OCI-LY3 (cell line): Measurements from ENCODE around the gene LRRC31.

ENCODE experiments used
- H2AFZ ChIP-seq: fragments of 200-600, 300-600 bp; shearing (Covaris generic); 2 replicates; pipeline ENCODE4 v1.6.0; 2014; ENCODE audit warnings: antibody characterized with exemption, low read depth, low read length
- H3K27ac ChIP-seq: fragments of 200-600, 300-600 bp; sonication (generic); 2 replicates; pipeline ENCODE4 v1.5.1; 2014; ENCODE audit warnings: mild to moderate bottlenecking, low read length, moderate library complexity, mixed read lengths
- H3K27me3 ChIP-seq: fragments of 200-600, 300-600 bp; sonication (generic); 2 replicates; pipeline ENCODE4 v1.6.1; 2014; ENCODE audit warnings: low read depth, low read length, mixed read lengths
- H3K36me3 ChIP-seq: fragments of 200-600, 300-600 bp; sonication (generic); replicated peaks from 2 replicates; pipeline ENCODE3; 2014; ENCODE audit warnings: low read depth, low read length, mixed read lengths
- H3K4me1 ChIP-seq: fragments of 300-600, 200-600 bp; sonication (generic); 2 replicates; pipeline ENCODE4 v1.6.1; 2014; ENCODE audit warnings: low read length, mixed read lengths
- H3K4me2 ChIP-seq: fragments of 200-600, 300-600 bp; sonication (generic); 2 replicates; pipeline ENCODE4 v1.6.1; 2014; ENCODE audit warnings: low read length, mixed read lengths
- H3K4me3 ChIP-seq: fragments of 300-600, 200-600 bp; sonication (generic); 2 replicates; pipeline ENCODE4 v1.5.1; 2014; ENCODE audit warnings: antibody characterized with exemption, mild to moderate bottlenecking, low read length, moderate library complexity
- H3K79me2 ChIP-seq: fragments of 300-600, 200-600 bp; shearing (Covaris generic); 2 replicates; pipeline ENCODE4 v1.6.1; 2014; ENCODE audit warnings: mild to moderate bottlenecking, low read length, mixed read lengths
- H3K9ac ChIP-seq: fragments of 300-600, 200-600 bp; shearing (Covaris generic); 2 replicates; pipeline ENCODE4 v1.6.0; 2014; ENCODE audit warnings: mild to moderate bottlenecking, low read length, moderate library complexity
- H3K9me3 ChIP-seq: fragments of 200-600, 300-600 bp; shearing (Covaris generic); 2 replicates; pipeline ENCODE4 v1.6.1; 2014; ENCODE audit warnings: low read length, mixed read lengths; ENCODE audit not compliant: insufficient read depth
- H4K20me1 ChIP-seq: fragments of 200-600, 300-600 bp; sonication (generic); 2 replicates; pipeline ENCODE4 v1.6.1; 2016; ENCODE audit warnings: low read length, mixed read lengths; ENCODE audit not compliant: insufficient read depth
- EZH2phosphoT487 ChIP-seq: fragments of 200-600 bp; shearing (Covaris generic); IDR thresholded peaks from 2 replicates; pipeline ENCODE4 v1.6.1; 2018; ENCODE audit warnings: antibody characterized with exemption, mixed run types, low read depth
- TF ChIP-seq, protein P1 (sequence below): fragments of 200-600, 300-600 bp; sonication (generic); IDR thresholded peaks from 2 replicates; pipeline ENCODE4 v1.5.1; 2014; ENCODE audit warnings: antibody characterized with exemption, low read length, low read depth

LRRC31 gene

GRCh38 chr3:169871129-169871886 is 1.6 kb upstream of the LRRC31 start:
- H3K4me1 ChIP-seq, result peaks cover 8% of the 10 kb centered on the region
- TF ChIP-seq, protein P1, sequence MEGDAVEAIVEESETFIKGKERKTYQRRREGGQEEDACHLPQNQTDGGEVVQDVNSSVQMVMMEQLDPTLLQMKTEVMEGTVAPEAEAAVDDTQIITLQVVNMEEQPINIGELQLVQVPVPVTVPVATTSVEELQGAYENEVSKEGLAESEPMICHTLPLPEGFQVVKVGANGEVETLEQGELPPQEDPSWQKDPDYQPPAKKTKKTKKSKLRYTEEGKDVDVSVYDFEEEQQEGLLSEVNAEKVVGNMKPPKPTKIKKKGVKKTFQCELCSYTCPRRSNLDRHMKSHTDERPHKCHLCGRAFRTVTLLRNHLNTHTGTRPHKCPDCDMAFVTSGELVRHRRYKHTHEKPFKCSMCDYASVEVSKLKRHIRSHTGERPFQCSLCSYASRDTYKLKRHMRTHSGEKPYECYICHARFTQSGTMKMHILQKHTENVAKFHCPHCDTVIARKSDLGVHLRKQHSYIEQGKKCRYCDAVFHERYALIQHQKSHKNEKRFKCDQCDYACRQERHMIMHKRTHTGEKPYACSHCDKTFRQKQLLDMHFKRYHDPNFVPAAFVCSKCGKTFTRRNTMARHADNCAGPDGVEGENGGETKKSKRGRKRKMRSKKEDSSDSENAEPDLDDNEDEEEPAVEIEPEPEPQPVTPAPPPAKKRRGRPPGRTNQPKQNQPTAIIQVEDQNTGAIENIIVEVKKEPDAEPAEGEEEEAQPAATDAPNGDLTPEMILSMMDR, result no peak
- no peak for TF ChIP-seq EZH2phosphoT487
- no peaks in the 10 kb centered on the region for H3K36me3 ChIP-seq
- no peak overlapping the region for H3K9ac ChIP-seq
- H4K20me1 ChIP-seq, result no peaks in the 10 kb centered on the region
- no peak overlapping the region for H3K27ac ChIP-seq
- H3K27me3 ChIP-seq, result peaks cover 34% of the 10 kb centered on the region
- H2AFZ ChIP-seq, result no peak overlapping the region
- no peak overlapping the region for H3K4me2 ChIP-seq
- H3K4me3 ChIP-seq, result no peak overlapping the region
- H3K79me2 ChIP-seq, result no peaks in the 10 kb centered on the region
- no peaks in the 10 kb centered on the region for H3K9me3 ChIP-seq

DNA sequence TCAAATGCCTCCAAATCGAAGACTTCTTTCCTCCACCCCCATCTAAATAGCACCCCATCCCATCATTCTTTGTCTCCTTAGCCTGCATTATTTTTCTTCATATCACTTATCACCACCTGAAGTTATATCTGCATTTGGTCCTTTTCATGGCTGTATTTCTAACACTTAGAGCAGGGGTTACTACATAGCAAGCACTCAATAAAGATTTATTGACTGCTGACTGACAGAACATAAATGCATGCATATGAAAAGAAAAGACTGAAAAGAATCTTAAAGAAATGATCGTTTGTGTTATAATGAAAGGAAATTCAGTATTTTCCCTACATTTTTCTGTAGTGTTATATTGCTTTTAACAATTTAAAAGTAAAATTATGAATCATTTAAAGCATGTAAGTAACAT is 1.4 kb downstream of the LRRC31 start:
- Histone ChIP-seq H3K9me3 (no peaks in the 10 kb centered on the region), H3K27ac (no peak overlapping the region), H2AFZ (no peak overlapping the region), H3K36me3 (no peaks in the 10 kb centered on the region), H3K27me3 (peaks cover 38% of the 10 kb centered on the region), H3K9ac (no peak overlapping the region), H3K4me1 (peaks cover 12% of the 10 kb centered on the region), H3K79me2 (no peaks in the 10 kb centered on the region), H4K20me1 (no peaks in the 10 kb centered on the region), H3K4me2 (no peak overlapping the region), H3K4me3 (no peak overlapping the region)
- TF ChIP-seq EZH2phosphoT487, result no peak
- TF ChIP-seq, protein P1, result no peak

DNA sequence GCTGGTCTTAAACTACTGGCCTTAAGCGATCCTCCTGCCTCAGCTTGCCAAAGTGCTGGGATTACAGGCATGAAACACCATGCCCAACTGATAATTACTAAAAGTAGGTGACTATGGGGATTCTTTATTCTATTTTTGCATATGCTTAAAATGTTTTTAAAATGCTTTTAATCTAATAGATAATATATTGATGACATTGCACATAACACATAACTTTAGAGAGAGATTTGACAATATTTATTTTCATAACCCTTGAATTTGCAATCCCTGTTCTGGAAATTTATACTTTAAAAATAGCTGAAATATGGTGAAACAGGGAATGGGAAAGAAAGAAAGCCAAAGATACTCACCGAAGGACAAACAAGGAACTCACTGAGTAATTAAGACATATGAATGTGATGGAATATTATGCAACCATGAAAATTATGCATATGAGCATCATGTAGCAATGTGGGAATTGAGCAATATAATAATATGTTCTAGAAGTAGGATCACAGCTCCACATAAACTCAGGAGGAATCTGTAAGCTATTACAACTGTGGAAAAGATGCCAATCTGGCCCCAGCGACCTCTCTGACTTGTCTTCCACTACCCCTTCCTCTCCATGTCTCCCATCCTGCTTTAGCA is 2.0 kb downstream of the LRRC31 start:
- H4K20me1 ChIP-seq, result no peaks in the 10 kb centered on the region
- no peak for TF ChIP-seq EZH2phosphoT487
- TF ChIP-seq, protein P1, result no peak
- H3K27me3 ChIP-seq, result peaks cover 38% of the 10 kb centered on the region
- H3K27ac ChIP-seq, result no peak overlapping the region
- H3K36me3 ChIP-seq, result no peaks in the 10 kb centered on the region
- H3K9me3 ChIP-seq, result no peaks in the 10 kb centered on the region
- no peak overlapping the region for H3K4me2 ChIP-seq
- H3K9ac ChIP-seq, result no peak overlapping the region
- peaks cover 14% of the 10 kb centered on the region for H3K4me1 ChIP-seq
- H3K4me3 ChIP-seq, result no peak overlapping the region
- H2AFZ ChIP-seq, result no peak overlapping the region
- H3K79me2 ChIP-seq, result no peaks in the 10 kb centered on the region

GRCh38 chr3:169865176-169865767 is 4.5 kb downstream of the LRRC31 start:
- Histone ChIP-seq H3K4me2 (peak overlapping the region; percentile 35), H3K36me3 (no peaks in the 10 kb centered on the region), H3K9me3 (no peaks in the 10 kb centered on the region), H3K9ac (no peak overlapping the region), H3K4me1 (peaks cover 14% of the 10 kb centered on the region), H3K4me3 (no peak overlapping the region), H3K79me2 (no peaks in the 10 kb centered on the region), H4K20me1 (no peaks in the 10 kb centered on the region), H2AFZ (peak overlapping the region; percentile 72), H3K27ac (no peak overlapping the region), H3K27me3 (peaks cover 45% of the 10 kb centered on the region)
- TF ChIP-seq EZH2phosphoT487, result no peak
- TF ChIP-seq, protein P1, result no peak
